GM23248 (cell line): ENCODE measurements around the gene ARRDC5.

Experiments used
- EZH2 ChIP-seq: fragments of 200-600 bp; sonication (generic); IDR thresholded peaks from 2 replicates; pipeline ENCODE4 v1.6.1; 2018; ENCODE audit warnings: antibody characterized with exemption, mild to moderate bottlenecking; ENCODE audit not compliant: insufficient read depth, poor library complexity, severe bottlenecking
- EZH2phosphoT487 ChIP-seq: fragments of 200-600 bp; sonication (generic); IDR thresholded peaks from 2 replicates; pipeline ENCODE4 v1.6.1; 2018; ENCODE audit warnings: antibody characterized with exemption, moderate library complexity, mild to moderate bottlenecking, low read depth; ENCODE audit not compliant: insufficient read depth

DNA sequence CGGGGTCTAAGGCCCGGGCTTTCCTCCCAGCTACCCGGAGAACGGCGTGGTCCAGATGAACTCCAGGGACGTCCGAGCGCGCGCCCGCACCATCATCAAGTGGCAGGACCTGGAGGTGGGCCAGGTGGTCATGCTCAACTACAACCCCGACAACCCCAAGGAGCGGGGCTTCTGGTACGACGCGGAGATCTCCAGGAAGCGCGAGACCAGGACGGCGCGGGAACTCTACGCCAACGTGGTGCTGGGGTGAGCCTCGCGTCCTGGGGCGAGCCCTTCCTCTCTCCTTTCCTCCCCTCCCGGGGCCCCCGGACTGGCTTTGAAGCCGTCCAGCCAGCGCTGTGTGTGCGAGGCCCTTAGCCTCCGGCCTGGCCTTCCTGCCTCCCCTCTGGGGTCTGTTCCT is 30.0 kb upstream of the ARRDC5 start:
- TF ChIP-seq EZH2 (no peak), EZH2phosphoT487 (no peak)
